NCI-H774 (cell line): Measurements from ENCODE around the gene ZNF574.
"Not testable (repeated sequence)": the region's sequence is repeated elsewhere in the genome, so short reads cannot be mapped to it uniquely, and the experiment has no call there.

ENCODE experiments used
- DNase-seq: peaks from one replicate; lab custom pipeline; 2025; lab: John Stamatoyannopoulos, UW

Gene ZNF574

GRCh38 chr19:42080764-42081375, 4.9 kb downstream of the ZNF574 start:
- DNase-seq: no peak

GRCh38 chr19:42081584-42082203, 5.7 kb downstream of the ZNF574 start:
- DNase-seq: no peak

GRCh38 chr19:42083537-42083936, 7.6 kb downstream of the ZNF574 start:
- no peak for DNase-seq

DNA sequence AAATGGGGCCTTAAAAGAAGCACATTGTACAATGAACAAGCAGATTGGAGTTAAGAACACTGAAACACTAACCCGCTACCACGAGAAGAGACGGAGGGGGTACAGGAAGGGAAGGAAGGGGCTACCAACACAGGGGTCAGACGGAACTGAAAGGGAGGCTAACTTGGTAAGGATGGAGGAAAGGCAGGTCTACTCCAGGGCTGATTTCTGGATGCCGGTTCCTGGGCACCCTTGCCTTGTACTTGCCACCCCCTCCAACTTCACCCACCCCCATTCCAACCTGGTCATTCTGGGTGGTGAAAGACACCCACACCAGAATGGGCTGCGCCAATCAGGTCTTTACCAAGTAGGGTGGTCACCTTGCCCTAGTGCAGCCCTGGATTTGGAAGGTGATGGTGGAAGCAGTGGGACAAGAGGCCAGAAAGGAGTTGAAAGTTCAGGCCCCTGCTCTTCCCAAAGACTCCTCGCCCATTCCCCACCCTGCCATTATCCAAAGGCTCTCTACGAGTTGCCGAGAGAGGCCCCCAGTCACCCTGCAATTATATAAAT, 10.3 kb downstream of the ZNF574 start:
- no peak for DNase-seq

DNA sequence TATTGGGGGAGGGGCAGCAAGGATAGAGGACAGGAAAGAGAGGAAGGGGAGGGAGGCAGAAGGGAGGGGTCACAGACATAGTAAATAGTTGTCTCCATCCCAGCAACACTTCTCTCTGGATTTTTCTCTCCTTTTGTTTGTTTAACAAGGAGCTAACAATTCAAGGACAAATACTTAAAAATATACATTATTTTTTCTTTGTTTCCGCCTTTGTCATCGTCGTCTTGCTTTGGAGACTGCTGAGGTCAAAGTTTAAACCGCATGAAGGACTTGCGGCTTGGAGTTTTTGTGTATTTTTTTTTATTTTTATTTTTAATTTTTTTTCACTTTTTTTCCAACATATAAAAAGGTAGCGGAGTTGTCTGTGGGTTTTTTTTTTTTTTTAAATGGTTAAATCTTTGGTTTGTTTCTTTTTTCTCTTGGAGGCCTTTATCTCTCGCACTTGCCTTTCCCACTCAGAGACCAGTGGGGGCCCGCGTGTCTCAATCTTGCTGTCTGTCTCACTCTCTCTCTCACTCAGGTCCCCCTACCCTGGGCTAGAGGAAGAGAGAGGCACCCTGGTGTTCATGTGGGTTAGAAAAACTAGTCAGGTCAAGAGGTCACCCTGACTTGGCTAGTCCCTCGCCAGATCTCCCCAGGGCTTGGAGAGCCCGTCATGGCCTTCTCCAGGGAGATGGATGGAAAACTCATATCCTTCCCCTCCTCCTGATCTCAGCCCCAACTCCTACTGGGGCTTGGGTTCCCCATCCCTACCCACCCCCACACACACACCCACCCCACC, 11.0 kb downstream of the ZNF574 start:
- DNase-seq: no peak

GRCh38 chr19:42088471-42089190, 12.7 kb downstream of the ZNF574 start:
- no peak for DNase-seq

DNA sequence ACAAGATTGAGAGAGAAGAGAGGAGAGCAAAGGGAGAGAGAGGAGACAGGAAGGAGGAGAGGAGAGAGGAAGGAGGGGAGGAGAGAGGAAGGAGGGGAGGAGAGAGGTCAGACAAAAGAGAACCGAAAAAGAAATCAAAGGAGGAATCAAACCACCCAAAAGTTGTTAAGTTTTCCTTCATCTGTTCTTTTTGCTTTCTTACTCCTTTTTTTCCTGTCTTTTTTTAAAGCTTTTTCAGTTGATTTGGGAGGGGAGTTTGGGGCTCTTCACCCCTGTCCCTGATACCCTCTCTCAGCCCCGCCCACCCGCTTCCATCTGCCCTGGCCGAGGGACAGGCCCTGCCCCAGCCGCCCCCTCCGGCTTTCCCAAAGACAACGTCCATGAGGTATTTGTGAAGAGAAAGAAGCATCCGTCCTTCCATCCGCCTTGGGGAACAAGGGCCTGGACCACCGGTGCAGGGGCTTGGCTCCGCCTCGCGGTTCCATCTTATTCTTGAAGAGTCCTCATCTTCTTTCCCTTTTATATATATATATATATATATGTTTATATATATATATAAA, 13.3 kb downstream of the ZNF574 start:
- DNase-seq: no peak

DNA sequence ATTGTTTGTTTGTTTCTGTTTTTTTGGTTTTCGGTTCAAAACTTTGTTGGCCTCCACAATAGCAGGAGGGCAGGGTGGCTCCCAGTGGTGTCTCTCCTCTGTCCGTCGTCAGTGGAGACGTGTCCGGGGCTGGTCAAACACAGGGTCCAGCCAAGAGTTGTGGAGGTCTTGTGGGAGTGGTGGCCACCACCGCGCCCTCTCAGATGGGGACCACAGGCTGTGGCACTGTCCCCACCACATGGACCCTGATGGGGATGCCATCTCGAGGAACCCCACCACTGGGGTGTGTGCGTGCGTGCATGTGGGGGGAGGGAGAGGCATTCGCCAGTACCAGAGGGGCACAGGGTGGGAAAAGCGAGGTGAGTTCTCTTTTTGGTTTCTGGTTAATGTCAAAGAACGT, 13.8 kb downstream of the ZNF574 start:
- DNase-seq: no peak

- DNase-seq: no peak
Observed at GRCh38 chr19:42090672-42091071, 14.7 kb downstream of the ZNF574 start.

DNA sequence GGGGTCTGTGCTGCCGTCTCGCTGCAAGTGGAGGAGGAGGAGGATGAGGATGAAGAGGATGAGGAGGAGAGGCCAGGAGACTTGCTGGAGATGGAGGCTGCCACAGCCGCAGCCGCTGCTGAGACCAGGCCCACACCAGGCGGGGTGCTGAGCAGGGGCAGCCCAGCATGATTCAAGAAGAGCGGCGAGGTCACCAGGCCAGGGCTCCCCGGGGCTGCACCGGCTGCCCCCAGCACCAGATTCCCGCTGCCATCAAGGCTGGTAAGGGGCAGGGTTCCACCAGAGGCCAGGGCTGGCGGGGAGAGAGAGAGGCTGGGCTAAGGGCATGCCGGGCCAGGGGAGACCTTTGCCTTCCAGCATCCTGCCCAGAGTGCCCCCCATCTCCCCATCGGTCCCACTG, 15.3 kb downstream of the ZNF574 start:
- DNase-seq: no peak

GRCh38 chr19:42091742-42092141, 15.8 kb downstream of the ZNF574 start:
- DNase-seq: no peak

GRCh38 chr19:42092350-42092749, 16.4 kb downstream of the ZNF574 start:
- DNase-seq: peak; percentile 44

GRCh38 chr19:42093505-42093904, 17.5 kb downstream of the ZNF574 start:
- DNase-seq: no peak

- no peak for DNase-seq
Observed at GRCh38 chr19:42093926-42094325, 18.0 kb downstream of the ZNF574 start.

DNA sequence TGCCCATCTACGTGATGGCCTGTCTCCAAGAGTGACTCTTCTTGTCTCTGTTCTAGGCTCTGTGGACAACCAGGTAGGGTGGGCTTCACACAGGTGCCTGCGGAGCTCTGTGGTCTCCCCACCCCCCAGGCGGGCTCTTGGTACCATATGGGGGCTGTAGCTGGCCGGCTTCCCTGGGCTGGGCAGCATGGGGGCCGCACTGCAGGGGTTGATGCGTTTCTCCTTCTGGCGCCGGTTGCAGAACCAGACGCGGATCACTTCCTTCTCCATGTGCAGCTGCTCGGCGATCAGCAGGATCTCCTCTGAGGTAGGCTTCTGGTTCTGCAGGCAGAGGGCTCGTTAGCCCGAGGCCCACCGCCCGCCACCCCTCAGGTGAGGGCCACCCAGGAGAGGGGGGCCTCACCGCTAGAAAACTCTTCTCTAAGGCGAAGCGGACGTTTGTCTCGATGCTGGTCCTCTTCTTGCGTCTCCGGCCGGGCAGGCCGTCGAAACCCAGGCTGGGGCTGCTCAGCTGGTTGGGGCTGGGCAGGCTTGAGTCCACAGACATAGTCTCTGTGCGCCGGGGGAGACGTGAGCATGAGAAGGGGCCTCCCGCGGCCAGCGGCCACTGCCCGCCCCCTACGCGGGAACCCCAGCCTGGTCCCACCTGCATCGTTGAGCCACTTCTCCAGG, 19.3 kb downstream of the ZNF574 start:
- DNase-seq: no peak

GRCh38 chr19:42095814-42096230, 19.9 kb downstream of the ZNF574 start:
- DNase-seq: no peak

GRCh38 chr19:42096255-42096837, 20.4 kb downstream of the ZNF574 start:
- no peak for DNase-seq

GRCh38 chr19:42097461-42097860, 21.5 kb downstream of the ZNF574 start:
- no peak for DNase-seq

- DNase-seq: no peak
Observed at GRCh38 chr19:42098781-42099180, 22.8 kb downstream of the ZNF574 start.

GRCh38 chr19:42099336-42099925, 23.5 kb downstream of the ZNF574 start:
- DNase-seq: no peak

DNA sequence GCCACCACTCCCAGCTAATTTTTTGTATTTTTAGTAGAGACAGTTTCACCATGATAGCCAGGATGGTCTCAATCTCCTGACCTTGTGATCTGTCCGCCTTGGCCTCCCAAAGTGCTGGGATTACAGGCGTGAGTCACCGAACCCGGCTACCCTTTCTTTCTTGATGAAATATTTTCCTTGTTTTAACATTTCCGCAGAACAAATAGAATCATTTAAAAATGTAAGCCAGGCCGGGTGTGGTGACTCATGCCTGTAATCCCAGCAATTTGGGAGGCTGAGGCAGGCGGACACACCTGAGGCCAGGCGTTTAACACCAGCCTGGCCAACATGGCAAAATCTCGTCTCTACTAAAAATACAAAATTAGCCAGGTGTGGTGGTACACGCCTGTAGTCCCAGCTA, 24.3 kb downstream of the ZNF574 start:
- not testable (repeated sequence) for DNase-seq
